Sigmoid colon (tissue), 7 donors: Measurements from ENCODE around the gene C1orf35. TPM values are rescaled to one million over a fixed set of nuclear protein-coding genes. Genes with fewer than 3 reads are reported as not detected.

Source experiments
- DNase-seq: peaks from one replicate; pipeline ENCODE4 v3.0.0-alpha.2; 2019
- H3K27ac ChIP-seq, 4 donors: fragments of 200-600 bp; sonication (generic); one replicate each; pipeline ENCODE4 v1.5.1; 2016 to 2019; ENCODE audit warnings: mild to moderate bottlenecking in 1 of 4
- H3K27me3 ChIP-seq, 3 donors: fragments of 200-600 bp; sonication (generic); one replicate each; pipeline ENCODE4 v1.5.1; 2019; ENCODE audit warnings: mild to moderate bottlenecking in 1 of 3
- H3K36me3 ChIP-seq, 4 donors: fragments of 200-600 bp; sonication (generic); one replicate each; pipeline ENCODE4 v1.5.1; 2016 to 2019
- H3K4me1 ChIP-seq, 4 donors: fragments of 200-600 bp; sonication (generic); one replicate each; pipeline ENCODE4 v1.5.1; 2017 to 2019
- H3K4me3 ChIP-seq, 4 donors: fragments of 200-600 bp; sonication (generic); one replicate each; pipeline ENCODE4 v1.5.1; 2017 to 2019; ENCODE audit warnings: mild to moderate bottlenecking in 2 of 4, moderate library complexity in 1 of 4
- H3K9me3 ChIP-seq, 4 donors: fragments of 200-600 bp in 3 of 4; sonication (generic) in 3 of 4; one replicate each; pipeline versions ENCODE4 v1.5.1 to v1.6.1; 2013 to 2019
- EP300 ChIP-seq, 4 donors: sonication (generic); formaldehyde crosslinking; IDR thresholded peaks; one replicate each; pipeline ENCODE4 v1.6.1; 2017; ENCODE audit warnings: antibody characterized with exemption in 4 of 4
- POLR2A ChIP-seq, 2 donors: fragments of 450-650 bp; IDR thresholded peaks; one replicate each; pipeline ENCODE4 v1.6.1; 2016; ENCODE audit warnings: antibody characterized with exemption in 2 of 2, mild to moderate bottlenecking in 2 of 2, moderate library complexity in 2 of 2
- POLR2AphosphoS5 ChIP-seq, 4 donors: sonication (generic); formaldehyde crosslinking; IDR thresholded peaks; one replicate each; pipeline ENCODE4 v1.6.1; 2017; ENCODE audit warnings: antibody characterized with exemption in 4 of 4
- WGBS, 2 donors: extraction: QIAGEN DNeasy Blood & Tissue Kit; methylation state at CpG; one replicate each; pipeline ENCODE4 v1.1.7; 2013; 5-methylcytosine and 5-hydroxymethylcytosine counted together
- intact Hi-C: fragments of 100-400 bp; cut with DNase I; formaldehyde crosslinking; loops from one replicate; pipeline ENCODE4 v1.15.1; 2023
- polyA plus RNA-seq, 3 donors: library from polyadenylated mRNA; stranded (reverse); fragments of 200-250 nt; gene quantifications; one replicate each; pipeline ENCODE4 v1.2.3, GENCODE V29; 2013
- total RNA-seq, 4 donors: library from RNA; depleted of rRNA; stranded (reverse); fragments of >200 nt; gene quantifications; one replicate each; pipeline ENCODE4 v1.1.0, GENCODE V29; 2016
- TF ChIP-seq, protein P1 (sequence below), 4 experiments: fragments of 450-650 bp in 3 of 4; fragments of 200-600 bp in 1 of 4; IDR thresholded peaks; one replicate each; pipeline ENCODE4 v1.5.1; 2016 to 2019; ENCODE audit warnings: antibody characterized with exemption in 4 of 4, mild to moderate bottlenecking in 3 of 4, moderate library complexity in 2 of 4
- donor health status: healthy with polysubstance abuse.
- donor health status: Bipolar disorder and iron deficiency.
- donor health status: healthy.

C1orf35 gene
- total and polyA plus RNA-seq, 7 donors: 7.8 to 18.1 (median 11.4) TPM

- peaks cover 0 to 58% (median 48%) of the 10 kb centered on the region in 4 donors for H3K4me1 ChIP-seq
- H3K36me3 ChIP-seq: peaks cover 0 to 37% (median 13%) of the 10 kb centered on the region in 4 donors
- H3K27ac ChIP-seq: peak overlapping the region; percentile 85 to 93 (median 91)
- H3K4me3 ChIP-seq: no peak overlapping the region
- TF ChIP-seq EP300 (IDR thresholded peaks at IDR 0.05) (no peak), POLR2A (IDR thresholded peaks at IDR 0.05) (no peak), POLR2AphosphoS5 (IDR thresholded peaks at IDR 0.05) (no peak)
- TF ChIP-seq, protein P1, sequence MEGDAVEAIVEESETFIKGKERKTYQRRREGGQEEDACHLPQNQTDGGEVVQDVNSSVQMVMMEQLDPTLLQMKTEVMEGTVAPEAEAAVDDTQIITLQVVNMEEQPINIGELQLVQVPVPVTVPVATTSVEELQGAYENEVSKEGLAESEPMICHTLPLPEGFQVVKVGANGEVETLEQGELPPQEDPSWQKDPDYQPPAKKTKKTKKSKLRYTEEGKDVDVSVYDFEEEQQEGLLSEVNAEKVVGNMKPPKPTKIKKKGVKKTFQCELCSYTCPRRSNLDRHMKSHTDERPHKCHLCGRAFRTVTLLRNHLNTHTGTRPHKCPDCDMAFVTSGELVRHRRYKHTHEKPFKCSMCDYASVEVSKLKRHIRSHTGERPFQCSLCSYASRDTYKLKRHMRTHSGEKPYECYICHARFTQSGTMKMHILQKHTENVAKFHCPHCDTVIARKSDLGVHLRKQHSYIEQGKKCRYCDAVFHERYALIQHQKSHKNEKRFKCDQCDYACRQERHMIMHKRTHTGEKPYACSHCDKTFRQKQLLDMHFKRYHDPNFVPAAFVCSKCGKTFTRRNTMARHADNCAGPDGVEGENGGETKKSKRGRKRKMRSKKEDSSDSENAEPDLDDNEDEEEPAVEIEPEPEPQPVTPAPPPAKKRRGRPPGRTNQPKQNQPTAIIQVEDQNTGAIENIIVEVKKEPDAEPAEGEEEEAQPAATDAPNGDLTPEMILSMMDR (IDR thresholded peaks at IDR 0.05): no peak
- no peaks in the 10 kb centered on the region for H3K27me3 ChIP-seq
- no peak for DNase-seq
- 73 to 76% methylated on average over 18 of the region's 18 CpGs for WGBS, 2 donors
- no peaks in the 10 kb centered on the region for H3K9me3 ChIP-seq
- intact Hi-C loops: no loop called here
Observed at GRCh38 chr1:228148196-228148861, 45.2 kb upstream of the C1orf35 start.

GRCh38 chr1:228147768-228148167, 44.6 kb upstream of the C1orf35 start:
- intact Hi-C loops: no loop called here
- Histone ChIP-seq H3K36me3 (peaks cover 0 to 37% (median 13%) of the 10 kb centered on the region in 4 donors), H3K9me3 (no peaks in the 10 kb centered on the region), H3K4me1 (peaks cover 0 to 64% (median 53%) of the 10 kb centered on the region in 4 donors), H3K27ac (peak overlapping the region; percentile 85 to 93 (median 91)), H3K27me3 (no peaks in the 10 kb centered on the region), H3K4me3 (no peak overlapping the region)
- TF ChIP-seq, protein P1 (IDR thresholded peaks at IDR 0.05): no peak
- TF ChIP-seq POLR2A (IDR thresholded peaks at IDR 0.05) (no peak), POLR2AphosphoS5 (IDR thresholded peaks at IDR 0.05) (no peak), EP300 (IDR thresholded peaks at IDR 0.05) (no peak)
- DNase-seq: no peak
- WGBS, 2 donors: 92% methylated on average over 4 of the region's 4 CpGs

- no peaks in the 10 kb centered on the region for H3K9me3 ChIP-seq
- DNase-seq: no peak
- peaks cover 0 to 37% (median 13%) of the 10 kb centered on the region in 4 donors for H3K36me3 ChIP-seq
- peaks cover 0 to 65% (median 57%) of the 10 kb centered on the region in 4 donors for H3K4me1 ChIP-seq
- no peak overlapping the region for H3K4me3 ChIP-seq
- H3K27ac ChIP-seq: no peak overlapping the region
- TF ChIP-seq, protein P1 (IDR thresholded peaks at IDR 0.05): no peak
- TF ChIP-seq EP300 (IDR thresholded peaks at IDR 0.05): no peak
- no peak for TF ChIP-seq POLR2AphosphoS5 (IDR thresholded peaks at IDR 0.05)
- no peak for TF ChIP-seq POLR2A (IDR thresholded peaks at IDR 0.05)
- 94 to 96% methylated on average over 20 of the region's 20 CpGs for WGBS, 2 donors
- H3K27me3 ChIP-seq: no peaks in the 10 kb centered on the region
- intact Hi-C loops: no loop called here
Observed at GRCh38 chr1:228147151-228147693, 44.1 kb upstream of the C1orf35 start.

DNA sequence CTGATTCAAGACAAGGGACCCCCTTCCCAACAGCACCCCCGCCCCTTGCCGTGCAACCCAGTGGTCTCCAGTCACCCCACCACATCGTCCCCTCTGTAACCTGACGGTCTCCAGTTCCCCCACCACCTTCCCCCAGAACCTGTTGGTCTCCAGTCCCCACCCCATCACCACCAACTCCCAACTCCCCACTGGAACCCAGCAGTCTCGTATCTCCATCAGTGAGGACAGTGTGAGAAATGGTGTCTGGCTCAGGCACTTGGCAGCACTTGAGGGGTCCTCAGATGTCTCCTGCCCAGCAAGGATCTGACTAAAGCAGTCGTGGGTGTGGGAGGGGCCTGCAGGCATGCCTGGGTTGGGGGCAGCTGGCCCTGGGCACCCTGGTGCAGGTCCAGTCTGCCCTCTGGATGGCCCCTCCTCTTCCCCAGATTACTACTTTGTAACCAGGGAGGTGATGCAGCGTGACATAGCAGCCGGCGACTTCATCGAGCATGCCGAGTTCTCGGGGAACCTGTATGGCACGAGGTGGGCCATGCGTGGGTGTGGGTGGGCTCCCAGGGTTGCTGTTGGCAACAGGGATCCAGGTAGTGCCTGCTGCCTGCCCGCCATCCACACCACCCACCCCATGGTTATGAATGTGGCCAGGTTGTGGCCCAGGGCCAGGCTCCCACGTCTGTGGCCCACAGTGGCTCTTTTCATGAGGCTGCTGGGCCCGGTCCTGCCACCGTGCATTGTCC, 43.5 kb upstream of the C1orf35 start:
- no peak for DNase-seq
- H3K4me1 ChIP-seq: peaks cover 0 to 65% (median 57%) of the 10 kb centered on the region in 4 donors
- WGBS, 2 donors: 93 to 94% methylated on average over 18 of the region's 18 CpGs

More for the DNA sequence above, 43.5 kb upstream of the C1orf35 start:
- Histone ChIP-seq H3K27ac (no peak overlapping the region), H3K27me3 (no peaks in the 10 kb centered on the region), H3K9me3 (no peaks in the 10 kb centered on the region), H3K4me3 (no peak overlapping the region), H3K36me3 (peaks cover 0 to 37% (median 13%) of the 10 kb centered on the region in 4 donors)
- no peak for TF ChIP-seq EP300 (IDR thresholded peaks at IDR 0.05)
- TF ChIP-seq POLR2AphosphoS5 (IDR thresholded peaks at IDR 0.05): no peak
- no peak for TF ChIP-seq POLR2A (IDR thresholded peaks at IDR 0.05)
- TF ChIP-seq, protein P1 (IDR thresholded peaks at IDR 0.05): no peak
- intact Hi-C loops: no loop called here
